GM19193 (cell line): ENCODE measurements around the gene TXNDC2.

ENCODE experiments used
- POLR2A ChIP-seq: IDR thresholded peaks from 4 replicates; pipeline ENCODE4 v1.6.1; 2011; ENCODE audit not compliant: insufficient read depth, insufficient read length; ENCODE audit errors: extremely low read depth

TXNDC2 gene

GRCh38 chr18:9854801-9855676, 30.7 kb upstream of the TXNDC2 start:
- TF ChIP-seq POLR2A, result no peak

GRCh38 chr18:9855681-9856080, 30.1 kb upstream of the TXNDC2 start:
- no peak for TF ChIP-seq POLR2A

GRCh38 chr18:9856092-9856491, 29.7 kb upstream of the TXNDC2 start:
- TF ChIP-seq POLR2A, result no peak

GRCh38 chr18:9858642-9859041, 27.1 kb upstream of the TXNDC2 start:
- TF ChIP-seq POLR2A, result no peak

- no peak for TF ChIP-seq POLR2A
Observed at GRCh38 chr18:9859232-9859631, 26.5 kb upstream of the TXNDC2 start.

GRCh38 chr18:9860682-9861081, 25.1 kb upstream of the TXNDC2 start:
- no peak for TF ChIP-seq POLR2A

GRCh38 chr18:9861157-9861556, 24.6 kb upstream of the TXNDC2 start:
- TF ChIP-seq POLR2A, result no peak

GRCh38 chr18:9861933-9862332, 23.8 kb upstream of the TXNDC2 start:
- TF ChIP-seq POLR2A, result no peak

GRCh38 chr18:9862686-9863085, 23.1 kb upstream of the TXNDC2 start:
- TF ChIP-seq POLR2A, result no peak

GRCh38 chr18:9863282-9863681, 22.5 kb upstream of the TXNDC2 start:
- TF ChIP-seq POLR2A, result no peak

- no peak for TF ChIP-seq POLR2A
Observed at GRCh38 chr18:9865764-9866490, 19.8 kb upstream of the TXNDC2 start.

- TF ChIP-seq POLR2A, result no peak
Observed at GRCh38 chr18:9866627-9867026, 19.1 kb upstream of the TXNDC2 start.

- no peak for TF ChIP-seq POLR2A
Observed at GRCh38 chr18:9867071-9867594, 18.6 kb upstream of the TXNDC2 start.

- no peak for TF ChIP-seq POLR2A
Observed at GRCh38 chr18:9868857-9869714, 16.7 kb upstream of the TXNDC2 start.
